CD4-positive, CD25-positive, alpha-beta regulatory T cell (primary cell): ENCODE data around the gene KAT2B. TPM values are rescaled to one million over a fixed set of nuclear protein-coding genes. Genes with fewer than 3 reads are reported as not detected.

Experiments used
- ATAC-seq, 2 donors: fragments of 150-1000 bp; cut with Tn5 transposase; one replicate each; pipeline ENCODE4 v1.10.0; 2021; ENCODE audit warnings: low read depth in 2 of 2, moderate number of reproducible peaks in 2 of 2, moderate library complexity in 1 of 2
- DNase-seq, 3 donors: peaks; one replicate each; pipeline versions ENCODE4 v3.0.0 to v3.0.0-alpha.2; 2012 to 2022; ENCODE audit warnings: mixed read lengths in 1 of 3
- H3K27ac ChIP-seq: one replicate; pipeline ENCODE4 v1.7.0; 2013; ENCODE audit warnings: mild to moderate bottlenecking, low read length; ENCODE audit not compliant: insufficient read depth, poor library complexity, severe bottlenecking
- H3K27me3 ChIP-seq: one replicate; pipeline ENCODE4 v1.7.0; 2013; ENCODE audit warnings: low read length; ENCODE audit not compliant: control insufficient read depth, insufficient read depth
- H3K36me3 ChIP-seq: one replicate; pipeline ENCODE4 v1.7.0; 2013; ENCODE audit warnings: mild to moderate bottlenecking, low read length, moderate library complexity; ENCODE audit not compliant: control insufficient read depth, insufficient read depth
- H3K4me1 ChIP-seq: 2 replicates; pipeline ENCODE4 v1.7.0; 2013; ENCODE audit warnings: mild to moderate bottlenecking, low read length; ENCODE audit not compliant: insufficient read depth, control insufficient read depth, poor library complexity, severe bottlenecking
- H3K4me3 ChIP-seq: one replicate; pipeline ENCODE4 v1.7.0; 2013; ENCODE audit warnings: low read depth, mild to moderate bottlenecking, low read length, moderate library complexity
- H3K9me3 ChIP-seq, 2 experiments: 1 replicate in 1 of 2; 2 replicates in 1 of 2; pipeline ENCODE4 v1.7.0; 2013; ENCODE audit warnings: low read length in 2 of 2, mild to moderate bottlenecking in 1 of 2, moderate library complexity in 1 of 2; ENCODE audit not compliant: control insufficient read depth in 2 of 2
- H3K27ac Mint-ChIP-seq, 3 donors: one replicate each; pipeline ENCODE4 v1.8.0; 2020 to 2022; ENCODE audit warnings: mild to moderate bottlenecking in 3 of 3, mixed read lengths in 3 of 3, moderate library complexity in 2 of 3
- H3K27me3 Mint-ChIP-seq: one replicate; pipeline ENCODE4 v1.8.0; 2022; ENCODE audit warnings: mild to moderate bottlenecking, mixed read lengths
- H3K36me3 Mint-ChIP-seq: one replicate; pipeline ENCODE4 v1.8.0; 2020; ENCODE audit warnings: mixed read lengths
- H3K4me1 Mint-ChIP-seq, 4 donors: one replicate each; pipeline ENCODE4 v1.8.0; 2020 to 2022; ENCODE audit warnings: mixed read lengths in 4 of 4, mild to moderate bottlenecking in 1 of 4
- H3K4me3 Mint-ChIP-seq, 4 donors: one replicate each; pipeline ENCODE4 v1.8.0; 2020 to 2022; ENCODE audit warnings: mild to moderate bottlenecking in 4 of 4, mixed read lengths in 4 of 4, moderate library complexity in 3 of 4
- H3K9me3 Mint-ChIP-seq, 7 donors: one replicate each; pipeline ENCODE4 v1.8.0; 2020 to 2022; ENCODE audit warnings: mixed read lengths in 7 of 7, mild to moderate bottlenecking in 3 of 7, moderate library complexity in 2 of 7
- polyA plus RNA-seq, 4 donors: library from polyadenylated mRNA; unstranded; fragments of 300-500 nt; fragmentation: Illumina TruSeq; gene quantifications; one replicate each; pipeline ENCODE4 v1.2.3, GENCODE V29; 2021
- total RNA-seq: library from RNA; stranded (reverse); gene quantifications from one replicate; pipeline ENCODE4 v1.2.3, GENCODE V29; 2022

Gene KAT2B
- total and polyA plus RNA-seq, 5 donors from 2014 or later = 5.7 to 185 (median 8.7) TPM

DNA sequence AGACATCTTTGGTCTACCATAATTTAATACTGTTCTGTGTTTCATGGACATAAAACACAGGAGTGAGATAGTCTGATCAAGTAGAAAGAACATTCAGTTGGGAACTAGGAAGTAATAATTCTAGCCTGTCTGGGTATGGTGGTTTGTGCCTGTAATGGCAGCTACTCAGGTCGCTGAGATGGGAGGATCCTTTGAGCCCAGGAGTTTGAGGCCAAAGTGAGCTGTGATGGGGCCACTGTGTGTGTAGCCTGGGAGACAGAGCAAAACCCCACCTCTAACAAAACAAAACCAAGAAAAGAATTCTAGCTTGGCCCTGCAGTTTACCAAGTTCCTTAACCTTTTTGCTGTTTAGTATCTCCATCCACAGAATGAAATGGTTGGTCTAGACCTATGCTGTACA lies 36.8 kb downstream of the KAT2B start:
- Mint-ChIP-seq H3K4me3 (no peak overlapping the region), H3K27ac (peak overlapping the region in 2 of 3 donors; percentile 23 to 35), H3K36me3 (peaks cover 53% of the 10 kb centered on the region), H3K9me3 (no peaks in the 10 kb centered on the region), H3K27me3 (no peaks in the 10 kb centered on the region), H3K4me1 (peaks cover 34 to 50% (median 39%) of the 10 kb centered on the region in 4 donors)
- Histone ChIP-seq H3K36me3 (peaks cover 55% of the 10 kb centered on the region), H3K27ac (no peak overlapping the region), H3K9me3 (no peaks in the 10 kb centered on the region), H3K27me3 (no peaks in the 10 kb centered on the region), H3K4me1 (peaks cover 11% of the 10 kb centered on the region), H3K4me3 (no peak overlapping the region)
- no peak for ATAC-seq
- DNase-seq = no peak

DNA sequence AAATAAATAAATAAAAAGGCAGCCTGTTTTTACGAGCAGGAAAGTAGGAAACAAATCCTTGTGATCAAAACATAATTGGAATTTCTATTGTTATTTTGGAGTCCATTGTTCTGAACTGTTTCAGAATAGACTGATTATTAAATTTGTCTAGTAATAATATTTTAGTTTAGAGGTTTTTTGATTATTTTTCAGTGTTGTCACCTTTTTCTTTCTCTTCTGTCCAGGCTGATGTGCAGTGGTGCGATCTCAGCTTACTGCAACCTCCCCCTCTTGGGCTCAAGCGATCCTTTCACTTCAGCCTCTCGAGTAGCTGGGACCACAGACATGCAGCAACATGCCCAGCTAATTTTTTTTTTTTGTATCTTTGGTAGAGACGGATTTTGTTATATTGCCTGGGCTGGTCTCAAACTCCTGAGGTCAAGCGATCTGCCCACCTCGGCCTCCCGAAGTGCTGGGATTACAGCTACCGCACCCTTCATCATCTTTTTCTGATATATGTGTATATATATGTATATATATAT lies 38.0 kb downstream of the KAT2B start:
- Histone ChIP-seq H3K4me3 (no peak overlapping the region), H3K27ac (no peak overlapping the region), H3K9me3 (no peaks in the 10 kb centered on the region), H3K4me1 (peaks cover 11% of the 10 kb centered on the region), H3K36me3 (peaks cover 43% of the 10 kb centered on the region), H3K27me3 (no peaks in the 10 kb centered on the region)
- H3K4me3 Mint-ChIP-seq = no peak overlapping the region
- H3K27ac Mint-ChIP-seq = no peak overlapping the region
- peaks cover 29 to 49% (median 40%) of the 10 kb centered on the region in 4 donors for H3K4me1 Mint-ChIP-seq
- peaks cover 42% of the 10 kb centered on the region for H3K36me3 Mint-ChIP-seq
- no peaks in the 10 kb centered on the region for H3K27me3 Mint-ChIP-seq
- no peak for ATAC-seq
- no peaks in the 10 kb centered on the region for H3K9me3 Mint-ChIP-seq
- no peak for DNase-seq

DNA sequence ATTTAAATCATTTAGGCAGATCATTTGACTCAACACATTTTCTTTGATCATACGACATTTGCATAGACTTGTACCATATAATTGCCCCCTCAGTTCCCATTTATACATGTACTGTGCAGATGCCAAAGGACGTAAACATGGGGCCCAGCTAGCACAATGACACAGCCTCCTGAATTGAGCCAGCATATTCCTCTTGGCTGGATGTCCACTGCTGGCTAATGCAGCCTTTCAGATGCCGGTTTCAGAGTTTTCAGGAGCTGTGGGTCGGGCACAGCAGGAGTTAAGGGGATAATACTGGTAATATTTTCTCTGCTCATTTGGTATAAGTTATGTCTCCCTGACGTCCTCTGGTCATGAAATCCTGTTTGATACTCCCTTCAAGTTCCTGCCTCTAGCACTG lies 39.4 kb downstream of the KAT2B start:
- Mint-ChIP-seq H3K27me3 (no peaks in the 10 kb centered on the region), H3K36me3 (peaks cover 38% of the 10 kb centered on the region), H3K9me3 (no peaks in the 10 kb centered on the region), H3K4me3 (no peak overlapping the region), H3K4me1 (peaks cover 35 to 51% (median 41%) of the 10 kb centered on the region in 4 donors), H3K27ac (peak overlapping the region in 2 of 3 donors; percentile 32 to 72)
- ATAC-seq (no peak), DNase-seq (no peak)
- peaks cover 32% of the 10 kb centered on the region for H3K36me3 ChIP-seq
- no peaks in the 10 kb centered on the region for H3K9me3 ChIP-seq
- no peak overlapping the region for H3K4me3 ChIP-seq
- H3K27me3 ChIP-seq = no peaks in the 10 kb centered on the region
- peaks cover 11% of the 10 kb centered on the region for H3K4me1 ChIP-seq
- H3K27ac ChIP-seq = no peak overlapping the region

DNA sequence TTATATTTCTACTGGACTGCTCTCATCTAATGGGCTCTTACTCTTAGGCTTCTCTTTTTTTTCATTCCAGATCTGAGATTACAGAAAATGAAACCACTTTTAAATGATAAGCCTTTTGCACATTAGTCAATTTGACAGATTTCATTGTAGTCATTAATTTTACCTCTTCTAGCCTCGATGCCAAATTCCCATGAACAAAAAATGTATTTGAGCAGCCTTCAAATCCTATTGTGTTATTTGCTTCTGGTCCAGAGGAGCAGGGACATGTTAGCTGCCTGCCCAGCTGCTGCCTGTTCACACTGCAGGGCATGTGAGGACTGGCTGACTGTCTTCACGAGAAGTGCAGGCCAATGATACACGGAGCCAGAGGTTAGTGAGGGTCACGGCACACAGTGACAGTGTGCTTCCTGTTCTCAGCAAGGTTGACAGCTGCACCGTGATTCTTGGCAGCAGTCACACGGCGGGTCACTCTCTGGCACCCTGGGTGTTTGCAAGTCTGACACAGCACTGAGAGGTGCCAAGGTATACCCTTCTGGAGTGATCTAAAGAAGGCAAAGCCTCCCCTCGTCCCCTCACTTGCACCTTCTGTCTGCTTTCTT lies 40.8 kb downstream of the KAT2B start:
- Histone ChIP-seq H3K27ac (peak overlapping the region; percentile 59), H3K9me3 (no peaks in the 10 kb centered on the region), H3K4me1 (peaks cover 11% of the 10 kb centered on the region), H3K4me3 (peak overlapping the region; percentile 4), H3K36me3 (peaks cover 23% of the 10 kb centered on the region), H3K27me3 (no peaks in the 10 kb centered on the region)
- Mint-ChIP-seq H3K4me1 (peaks cover 31 to 49% (median 37%) of the 10 kb centered on the region in 4 donors), H3K27ac (peak overlapping the region; percentile 81 to 92 (median 87)), H3K4me3 (peak overlapping the region in 3 of 4 donors; percentile 43 to 71 (median 60)), H3K27me3 (no peaks in the 10 kb centered on the region), H3K9me3 (no peaks in the 10 kb centered on the region), H3K36me3 (peaks cover 39% of the 10 kb centered on the region)
- ATAC-seq (peak; percentile 84 to 86), DNase-seq (peak in 2 of 3 donors; percentile 31 to 63)

DNA sequence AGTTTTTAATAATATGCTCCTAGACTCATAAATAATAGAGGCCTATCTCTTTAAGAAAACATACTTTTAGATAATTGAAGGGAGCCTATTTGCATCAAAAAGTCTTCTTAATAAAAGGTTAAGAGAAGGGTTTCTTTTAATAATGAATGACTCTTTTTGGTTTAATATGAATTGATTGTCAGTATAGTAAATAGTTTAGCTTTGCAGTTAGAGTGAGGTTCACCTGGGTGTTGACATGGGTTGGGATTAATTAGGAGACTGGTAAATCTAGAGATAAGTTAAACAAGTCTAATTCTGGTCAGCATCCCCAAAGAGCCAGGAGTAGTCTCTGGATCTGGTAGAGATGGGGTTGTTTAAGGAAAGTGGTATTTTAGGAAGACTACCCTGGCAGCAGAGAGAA lies 43.0 kb downstream of the KAT2B start:
- no peaks in the 10 kb centered on the region for H3K9me3 Mint-ChIP-seq
- H3K4me3 Mint-ChIP-seq = no peak overlapping the region
- no peaks in the 10 kb centered on the region for H3K27me3 Mint-ChIP-seq
- H3K4me1 Mint-ChIP-seq = peaks cover 22 to 39% (median 37%) of the 10 kb centered on the region in 4 donors
- Histone ChIP-seq H3K4me1 (peaks cover 11% of the 10 kb centered on the region), H3K27me3 (no peaks in the 10 kb centered on the region), H3K27ac (no peak overlapping the region), H3K36me3 (peaks cover 29% of the 10 kb centered on the region), H3K9me3 (no peaks in the 10 kb centered on the region), H3K4me3 (no peak overlapping the region)
- peak overlapping the region in 2 of 3 donors; percentile 0 to 81 for H3K27ac Mint-ChIP-seq
- no peak for DNase-seq
- peaks cover 37% of the 10 kb centered on the region for H3K36me3 Mint-ChIP-seq
- no peak for ATAC-seq

DNA sequence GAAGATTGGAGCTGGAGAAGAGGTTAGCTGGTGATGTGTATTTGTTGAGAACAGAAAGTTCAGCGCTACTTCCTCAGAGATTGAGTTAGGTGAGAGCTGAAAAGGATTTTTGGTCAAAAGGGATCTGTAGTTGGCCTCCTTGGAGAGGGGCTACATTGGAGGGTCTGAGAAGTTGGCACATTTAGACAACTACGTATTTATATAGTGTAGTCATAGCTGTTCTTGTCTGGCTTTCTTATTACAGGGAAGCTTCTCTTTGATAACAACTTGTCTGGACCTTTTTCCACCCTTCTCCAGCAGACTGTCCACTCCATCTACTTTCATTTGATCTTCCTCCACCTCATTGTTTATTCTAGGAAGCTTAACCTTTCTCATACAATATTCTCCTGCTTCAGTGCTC lies 43.7 kb downstream of the KAT2B start:
- Histone ChIP-seq H3K27me3 (no peaks in the 10 kb centered on the region), H3K4me1 (peaks cover 11% of the 10 kb centered on the region), H3K27ac (peak overlapping the region; percentile 17), H3K36me3 (peaks cover 27% of the 10 kb centered on the region), H3K9me3 (no peaks in the 10 kb centered on the region), H3K4me3 (no peak overlapping the region)
- Mint-ChIP-seq H3K27ac (peak overlapping the region in 2 of 3 donors; percentile 0 to 81), H3K4me3 (no peak overlapping the region), H3K4me1 (peaks cover 29 to 46% (median 42%) of the 10 kb centered on the region in 4 donors), H3K36me3 (peaks cover 39% of the 10 kb centered on the region), H3K27me3 (no peaks in the 10 kb centered on the region), H3K9me3 (peaks cover 0 to 7% (median 0%) of the 10 kb centered on the region in 7 donors)
- no peak for ATAC-seq
- DNase-seq = no peak

DNA sequence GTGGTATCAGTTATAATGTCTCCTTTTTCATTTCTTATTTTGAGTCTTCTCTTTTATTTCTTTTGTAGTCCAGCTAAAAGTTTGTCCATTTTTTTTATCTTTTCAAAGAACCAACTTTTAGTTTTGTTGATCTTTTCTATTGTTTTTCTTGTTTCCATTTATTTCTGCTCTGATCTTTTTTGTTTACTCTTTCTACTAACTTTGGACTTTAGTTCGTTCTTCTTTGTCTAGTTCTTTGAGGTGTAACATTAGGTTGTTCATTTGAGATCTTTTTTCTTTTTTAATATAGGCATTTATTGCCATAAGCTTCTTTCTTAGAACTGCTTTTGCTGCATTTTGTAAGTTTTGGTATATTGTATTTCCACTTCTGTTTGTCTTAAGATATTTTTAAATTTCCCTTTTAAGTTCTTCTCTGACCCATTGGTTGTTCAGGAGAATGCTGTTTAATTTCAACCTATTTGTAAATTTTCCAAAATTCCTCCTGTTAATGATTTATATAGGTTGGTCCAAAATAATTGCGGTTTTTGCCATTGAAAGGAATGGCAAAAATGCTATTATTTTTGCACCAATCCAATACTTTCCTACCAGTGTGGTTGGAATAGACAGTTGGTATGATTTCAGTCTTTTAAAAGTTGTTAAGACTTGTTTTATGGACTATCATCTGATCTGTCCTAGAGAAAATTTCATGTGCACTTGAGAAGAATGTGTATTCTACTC lies 51.2 kb downstream of the KAT2B start:
- H3K27me3 Mint-ChIP-seq = no peaks in the 10 kb centered on the region
- Histone ChIP-seq H3K27me3 (no peaks in the 10 kb centered on the region), H3K27ac (no peak overlapping the region), H3K9me3 (peaks cover 0 to 7% of the 10 kb centered on the region in 2 experiments), H3K36me3 (peaks cover 57% of the 10 kb centered on the region), H3K4me3 (no peak overlapping the region), H3K4me1 (no peaks in the 10 kb centered on the region)
- ATAC-seq = no peak
- no peak overlapping the region for H3K4me3 Mint-ChIP-seq
- H3K27ac Mint-ChIP-seq = no peak overlapping the region
- H3K4me1 Mint-ChIP-seq = peaks cover 20 to 42% (median 38%) of the 10 kb centered on the region in 4 donors
- DNase-seq = no peak
- H3K36me3 Mint-ChIP-seq = peaks cover 66% of the 10 kb centered on the region
- peaks cover 0 to 19% (median 3%) of the 10 kb centered on the region in 7 donors for H3K9me3 Mint-ChIP-seq
